Measurements from ENCODE around the gene CHRM4.

- TF ChIP-seq CTCF (IDR thresholded peaks at IDR 0.05): no peak
- TF ChIP-seq POLR2A (IDR thresholded peaks at IDR 0.05): no peak
Measured at GRCh38 chr11:46335890-46336562, 55.5 kb downstream of the CHRM4 start.
